HG03469 (cell line): ENCODE results near the gene MAPK1.
"Not testable (repeated sequence)": the region's sequence is repeated elsewhere in the genome, so short reads cannot be mapped to it uniquely, and the experiment has no call there.

Source experiments
- ATAC-seq: cut with Tn5 transposase; IDR thresholded peaks from one replicate; pipeline ENCODE4 v1.9.1; 2021; ENCODE audit warnings: mild to moderate bottlenecking, moderate library complexity, moderate number of reproducible peaks; ENCODE audit not compliant: unreplicated experiment

MAPK1 gene

GRCh38 chr22:21849489-21849888, 18.0 kb downstream of the MAPK1 start:
- no peak for ATAC-seq

DNA sequence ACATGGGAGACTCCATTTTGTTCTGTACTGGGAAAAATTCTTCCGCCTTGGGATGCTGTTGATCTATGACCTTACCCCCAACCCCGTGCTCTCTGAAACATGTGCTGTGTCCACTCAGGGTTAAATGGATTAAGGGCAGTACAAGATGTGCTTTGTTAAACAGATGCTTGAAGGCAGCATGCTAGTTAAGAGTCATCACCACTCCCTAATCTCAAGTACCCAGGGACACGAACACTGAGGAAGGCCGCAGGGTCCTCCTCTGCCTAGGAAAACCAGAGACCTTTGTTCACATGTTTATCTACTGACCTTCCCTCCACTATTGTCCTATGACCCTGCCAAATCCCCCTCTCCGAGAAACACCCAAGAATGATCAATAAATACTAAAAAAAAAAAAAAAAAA, 19.4 kb downstream of the MAPK1 start:
- ATAC-seq, result not testable (repeated sequence)

DNA sequence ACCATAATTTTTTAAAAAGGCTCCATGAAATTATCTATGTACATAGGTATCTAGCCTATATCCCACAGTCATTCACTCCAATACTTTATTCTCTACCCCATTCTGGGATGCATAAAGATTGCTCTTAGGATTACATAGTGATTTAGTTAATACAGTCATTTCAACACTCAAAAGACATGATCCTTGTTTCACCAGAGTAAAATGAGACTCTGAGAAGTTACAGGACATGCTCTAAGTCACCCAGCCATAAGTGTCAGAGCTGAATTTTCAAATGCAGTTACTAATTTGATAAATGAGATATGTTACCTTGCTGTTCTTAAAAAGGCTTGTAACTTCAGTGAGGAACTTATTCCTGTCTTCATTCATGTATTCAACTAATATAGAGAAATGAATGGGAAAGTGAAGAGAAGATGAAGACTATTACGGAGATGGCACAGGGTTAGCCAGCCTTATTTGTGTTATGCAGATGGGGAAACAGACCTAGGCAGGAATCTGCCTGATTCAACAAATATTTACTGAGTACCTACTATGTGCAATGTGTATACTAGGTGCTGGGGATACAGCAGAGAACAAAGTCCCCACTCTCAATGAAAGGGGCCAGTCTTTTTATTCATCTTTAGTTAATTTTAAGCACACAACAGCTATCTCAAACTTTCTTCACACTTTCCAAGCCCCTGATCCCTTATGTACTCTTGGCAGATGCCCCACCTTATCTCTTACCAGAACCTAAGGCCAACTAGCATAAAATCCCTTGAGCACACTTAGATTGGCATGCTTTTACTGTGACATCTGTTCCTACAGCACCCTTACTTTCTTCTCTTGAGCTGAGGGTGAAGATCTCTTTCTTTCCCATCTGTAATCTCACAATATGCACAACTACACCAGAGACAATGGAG, 21.6 kb downstream of the MAPK1 start:
- ATAC-seq, result no peak

- ATAC-seq, result no peak
Measured at GRCh38 chr22:21842946-21843345, 24.5 kb downstream of the MAPK1 start.

DNA sequence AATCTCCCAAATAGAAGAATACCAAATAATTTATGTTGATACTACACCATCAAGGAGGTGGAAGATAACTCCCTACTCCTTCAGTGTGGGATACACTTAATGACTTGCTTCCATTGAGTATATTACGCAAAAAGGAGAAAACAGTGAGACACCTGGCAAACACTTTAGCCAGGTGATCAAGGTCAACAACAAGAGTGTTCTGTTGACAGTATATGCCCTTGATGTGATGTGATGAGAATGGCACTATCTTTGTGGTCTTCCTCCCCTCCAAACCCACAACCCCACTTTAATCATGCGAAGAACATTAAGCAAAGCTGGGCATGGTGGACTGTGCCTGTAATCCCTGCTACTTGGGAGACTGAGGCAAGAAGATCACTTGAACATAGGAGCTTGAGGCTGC, 26.0 kb downstream of the MAPK1 start:
- no peak for ATAC-seq

DNA sequence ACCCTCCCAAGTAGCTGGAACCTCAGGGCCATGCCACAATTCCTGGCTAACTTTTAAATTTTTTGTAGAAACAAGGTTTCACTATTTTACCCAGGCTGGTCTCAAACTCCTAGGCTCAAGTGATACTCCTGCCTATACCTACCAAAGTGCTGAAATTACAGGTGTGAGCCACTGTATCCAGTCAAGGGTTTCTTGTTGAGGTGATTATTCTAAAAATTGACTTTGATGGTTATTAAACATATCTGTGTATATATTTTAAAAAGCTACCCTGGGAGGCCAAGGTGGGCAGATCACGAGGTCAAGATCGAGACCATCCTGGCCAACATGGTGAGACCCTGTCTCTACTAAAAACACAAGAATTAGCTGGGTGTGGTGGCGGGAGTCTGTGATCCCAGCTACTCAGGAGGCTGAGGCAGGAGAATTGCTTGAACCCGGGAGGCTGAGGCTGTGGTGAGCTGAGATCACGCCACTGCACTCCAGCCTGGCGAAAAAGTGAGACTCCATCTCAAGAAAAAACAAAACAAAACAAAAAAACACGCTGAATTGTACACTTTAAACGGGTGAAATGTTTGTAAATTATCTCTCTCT, 27.1 kb downstream of the MAPK1 start:
- no peak for ATAC-seq

DNA sequence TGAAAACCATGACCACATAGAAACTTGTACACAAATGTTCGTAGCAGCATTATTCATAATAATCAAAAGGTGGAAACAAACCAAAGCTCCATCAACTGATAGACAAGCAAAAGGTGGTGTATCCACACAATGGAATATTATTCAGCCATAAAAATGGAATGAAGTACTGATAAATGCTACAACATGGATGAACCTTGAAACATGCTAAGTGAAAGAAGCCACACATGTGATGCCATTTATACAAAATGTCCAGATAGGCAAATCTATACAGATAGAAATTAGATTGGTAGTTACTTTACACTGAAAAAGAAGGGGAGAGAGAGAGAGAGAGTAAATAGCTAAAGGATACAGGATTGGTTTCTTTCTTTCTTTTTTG, 27.7 kb downstream of the MAPK1 start:
- no peak for ATAC-seq

DNA sequence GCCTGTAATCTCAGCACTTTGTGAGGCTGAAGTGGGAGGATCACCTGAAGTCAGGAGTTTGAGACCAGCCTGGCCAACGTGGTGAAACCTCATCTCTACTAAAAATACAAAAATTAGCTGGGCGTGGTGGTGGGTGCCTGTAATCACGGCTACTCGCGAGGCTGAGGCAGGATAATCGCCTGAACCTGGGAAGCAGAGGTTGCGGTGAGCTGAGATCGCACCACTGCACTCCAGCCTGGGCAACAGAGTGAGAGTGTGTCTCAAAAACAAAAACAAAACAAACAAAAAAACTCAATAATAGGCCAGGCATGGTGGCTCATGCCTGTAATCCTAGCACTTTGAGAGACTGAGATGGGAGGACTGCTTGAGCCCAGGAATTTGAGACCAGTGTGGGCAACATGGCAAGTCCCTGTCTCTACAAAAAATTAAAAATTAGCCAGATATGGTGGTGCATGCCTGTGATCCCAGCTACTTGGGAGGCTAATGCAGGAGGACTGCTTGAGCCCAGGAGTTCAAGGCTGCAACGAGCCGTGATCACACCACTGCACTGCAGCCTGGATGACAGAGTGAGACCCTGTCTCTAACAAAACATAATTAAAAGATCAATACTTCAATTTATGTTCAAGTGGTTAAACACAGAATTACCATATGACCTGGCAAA, 28.2 kb downstream of the MAPK1 start:
- not testable (repeated sequence) for ATAC-seq

DNA sequence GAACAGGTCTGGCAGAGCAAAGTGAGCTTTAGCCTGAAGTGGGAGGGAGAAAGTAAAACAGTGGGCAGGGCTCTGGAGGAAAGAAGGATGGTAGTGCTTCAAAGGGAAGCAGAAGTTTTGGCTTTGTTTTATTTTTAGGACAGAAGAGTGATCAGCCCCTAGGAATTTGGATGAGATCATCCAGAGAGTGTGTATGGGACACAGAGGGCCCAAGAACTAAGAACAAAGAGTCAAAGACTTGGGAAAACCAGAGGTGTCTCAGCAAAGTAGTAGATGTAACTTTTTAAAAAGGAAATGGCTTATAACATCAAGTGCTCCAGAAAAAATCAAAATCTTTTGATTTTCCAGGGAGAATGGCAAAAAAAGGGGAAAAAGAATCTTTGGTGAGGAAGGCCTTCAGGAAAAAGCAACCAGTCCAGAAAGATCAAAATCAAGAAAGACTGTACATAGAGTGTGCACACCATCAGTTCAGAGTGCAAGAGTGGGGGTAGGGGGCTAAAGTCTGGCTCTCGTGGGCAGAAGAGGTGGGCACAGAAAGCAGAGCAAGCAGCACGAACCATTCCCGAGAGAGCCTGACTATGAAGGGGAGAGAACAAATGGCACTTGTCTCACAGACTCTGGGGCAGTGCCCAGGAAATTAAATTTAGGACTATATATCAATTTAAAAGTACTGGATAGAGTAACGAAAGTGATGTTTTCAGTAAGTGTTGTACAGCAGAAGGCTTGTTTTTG, 30.0 kb downstream of the MAPK1 start:
- no peak for ATAC-seq

GRCh38 chr22:21836486-21836885, 31.0 kb downstream of the MAPK1 start:
- ATAC-seq, result not testable (repeated sequence)

- no peak for ATAC-seq
Measured at GRCh38 chr22:21835378-21835777, 32.1 kb downstream of the MAPK1 start.

GRCh38 chr22:21834869-21835268, 32.6 kb downstream of the MAPK1 start:
- no peak for ATAC-seq

DNA sequence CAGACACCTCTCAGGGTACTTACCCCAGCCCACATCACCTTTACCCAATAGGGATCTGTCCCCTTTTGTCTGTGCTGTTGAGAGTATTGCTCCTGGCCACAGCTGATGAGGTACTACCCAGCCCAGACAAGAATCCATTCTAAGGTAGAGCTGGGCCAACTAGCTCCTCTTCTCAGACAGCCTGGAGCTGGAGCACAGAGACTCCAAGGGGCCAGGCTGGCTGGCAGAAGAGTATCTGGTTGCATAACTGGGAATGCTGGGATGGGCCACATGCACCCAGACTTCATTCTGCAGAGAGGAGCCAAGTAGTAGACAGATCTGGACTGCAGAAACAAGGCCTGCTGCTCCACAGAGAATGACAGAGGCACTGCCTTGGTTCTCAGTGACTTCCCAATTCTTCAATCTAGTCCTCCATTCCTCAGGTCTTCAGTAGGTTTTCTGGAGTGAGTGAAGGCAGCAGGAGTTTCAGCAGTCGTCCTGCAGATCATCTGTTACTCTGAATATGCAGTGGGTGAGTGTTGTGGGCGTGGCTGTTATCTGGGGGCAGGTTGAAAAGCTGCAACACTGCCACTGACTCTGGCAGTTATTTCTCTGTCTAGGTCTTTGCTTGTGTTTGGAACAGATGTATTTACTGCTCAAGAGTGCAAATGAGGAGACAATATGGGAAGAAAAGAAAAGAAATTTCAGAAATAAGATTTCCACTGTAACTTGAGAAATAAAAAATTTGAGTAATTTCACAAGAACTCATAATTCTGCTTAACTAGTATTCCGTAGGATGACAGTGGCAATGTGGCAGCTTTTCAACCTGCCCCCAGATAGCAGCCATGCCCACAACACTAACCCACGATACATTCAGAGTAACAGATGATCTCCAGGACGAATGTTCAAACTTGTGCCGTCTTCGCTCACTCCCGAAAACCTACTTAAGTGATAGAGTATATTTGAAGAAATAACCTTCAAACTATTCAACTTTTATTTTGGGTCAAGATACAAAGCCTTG, 34.9 kb downstream of the MAPK1 start:
- no peak for ATAC-seq

- ATAC-seq, result no peak
Measured at GRCh38 chr22:21829523-21829922, 37.9 kb downstream of the MAPK1 start.

DNA sequence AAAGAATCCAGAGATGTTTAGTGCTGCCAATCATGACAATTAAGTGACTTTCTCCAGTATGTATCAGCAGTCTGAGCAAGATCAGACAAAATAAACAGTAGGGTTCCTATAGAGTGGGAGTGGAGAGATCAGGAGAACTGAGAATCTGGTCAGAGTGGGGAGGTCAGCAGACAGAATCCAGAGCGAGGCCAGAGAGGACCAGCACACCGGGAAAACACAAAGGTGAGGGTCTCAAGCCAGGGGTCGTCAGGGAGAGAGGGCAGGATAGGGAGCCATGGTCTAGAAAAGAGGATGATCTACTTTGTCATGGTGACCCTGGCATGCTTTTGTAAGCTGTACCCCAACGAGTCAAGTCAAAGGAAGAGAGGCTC, 39.2 kb downstream of the MAPK1 start:
- no peak for ATAC-seq

DNA sequence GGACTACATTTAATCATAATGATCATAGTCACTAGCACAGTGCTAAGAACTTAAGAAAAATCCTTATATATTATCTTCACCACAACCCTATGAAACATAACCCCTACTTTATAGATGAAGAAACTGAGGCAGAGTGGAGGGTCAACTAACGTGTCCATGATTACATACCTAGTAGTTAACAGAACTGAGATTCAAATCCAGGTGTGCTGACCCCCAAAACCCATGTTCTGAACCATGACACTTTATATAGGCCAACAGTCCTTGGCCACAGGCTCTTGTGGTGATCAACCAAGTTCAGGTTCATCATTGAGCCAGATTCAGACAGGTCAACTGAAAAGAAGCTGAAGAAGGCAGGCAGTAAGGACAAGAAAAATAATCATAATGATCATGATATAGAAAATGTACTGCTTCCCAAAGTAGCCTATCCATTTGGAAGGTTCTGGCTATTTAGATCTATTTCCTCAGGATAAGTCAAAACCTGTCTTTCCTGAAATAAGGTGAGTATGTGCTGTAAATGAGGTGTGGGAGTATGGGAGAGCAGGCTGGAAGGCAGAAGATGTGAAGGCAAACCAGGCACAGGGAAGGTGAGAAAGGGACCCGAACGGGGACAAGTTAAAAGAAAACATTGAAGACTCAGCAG, 39.7 kb downstream of the MAPK1 start:
- no peak for ATAC-seq

DNA sequence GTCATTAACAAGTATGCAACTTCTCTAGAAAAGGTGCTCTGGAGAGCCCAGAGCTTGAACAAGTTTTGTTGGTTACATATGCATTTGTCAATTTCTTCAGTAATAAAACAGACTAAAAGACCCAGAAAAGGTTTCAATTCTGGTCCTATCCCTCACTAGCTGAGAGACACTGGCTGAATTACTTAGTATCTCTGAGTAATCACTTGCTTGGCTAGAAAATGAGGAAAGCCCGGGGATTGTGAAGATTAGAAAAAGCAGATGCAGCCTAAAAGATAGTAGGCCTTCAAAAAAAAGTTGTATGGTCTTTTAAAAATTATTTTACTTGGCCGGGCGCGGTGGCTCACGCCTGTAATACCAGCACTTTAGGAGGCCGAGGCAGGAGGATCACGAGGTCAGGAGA, 41.2 kb downstream of the MAPK1 start:
- ATAC-seq, result no peak

- not testable (repeated sequence) for ATAC-seq
Measured at GRCh38 chr22:21824962-21825361, 42.5 kb downstream of the MAPK1 start.

- ATAC-seq, result no peak
Measured at GRCh38 chr22:21824445-21824912, 43.0 kb downstream of the MAPK1 start.
